Erythroblast (primary cell): Measurements from ENCODE around the gene SS18L1.

Experiments used
- GATA1 ChIP-seq: IDR thresholded peaks from 2 replicates; pipeline ENCODE4 v1.6.1; 2011; ENCODE audit warnings: low read depth, mild to moderate bottlenecking, control low read depth, low read length, moderate library complexity
- POLR2A ChIP-seq: IDR thresholded peaks from 2 replicates; pipeline ENCODE4 v1.6.1; 2011; ENCODE audit warnings: mild to moderate bottlenecking, low read length

DNA sequence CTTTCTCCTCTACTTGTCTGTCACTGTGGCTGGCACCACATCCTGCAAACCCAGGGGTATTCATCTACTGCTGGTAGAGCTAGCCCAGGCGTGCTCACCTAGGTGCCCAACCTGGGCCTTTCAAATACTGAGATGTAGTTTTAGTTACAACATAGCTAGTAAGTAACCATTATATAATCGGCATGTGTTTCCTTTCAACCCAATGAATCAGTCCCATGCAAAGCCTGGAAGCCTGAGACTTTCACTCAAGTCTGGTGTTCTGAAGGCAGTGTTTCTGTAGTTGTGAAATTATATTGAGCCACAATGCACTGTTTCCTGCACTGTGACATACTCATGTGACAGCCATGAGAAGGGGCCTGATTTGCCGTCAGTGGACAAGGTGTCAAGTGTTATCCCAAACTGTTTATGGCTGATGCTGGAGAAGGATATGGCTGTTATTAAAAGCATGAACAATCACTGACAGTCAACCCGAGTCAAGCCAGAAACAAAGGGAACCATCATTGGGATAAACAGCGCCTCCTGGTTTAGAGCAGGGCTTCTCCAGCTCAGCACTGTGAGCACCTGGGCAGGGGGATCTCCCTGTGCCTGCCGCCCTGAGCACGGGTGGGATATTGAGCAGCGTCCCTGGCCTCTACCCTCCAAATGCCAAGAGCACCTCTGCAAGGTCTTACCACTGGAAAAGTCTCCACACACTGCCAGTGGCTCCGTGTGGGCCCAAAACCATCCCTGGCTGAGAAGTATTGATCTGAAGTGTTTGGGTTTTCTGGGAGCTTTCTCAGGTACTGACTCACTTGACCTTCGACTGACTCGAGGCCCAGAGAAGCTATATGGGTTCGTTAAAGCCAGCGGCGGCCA, 1.9 kb upstream of the SS18L1 start:
- no peak for TF ChIP-seq POLR2A
- no peak for TF ChIP-seq GATA1
